ENCODE measurements around the gene LGALS7. TPM values are rescaled to one million over a fixed set of nuclear protein-coding genes. Genes with fewer than 3 reads are reported as not detected.
A peak's percentile ranks its signal among the peaks of the same experiment; 100 is the strongest.

LGALS7 gene
- total and polyA plus RNA-seq, 2 of the 13 experiments (the other 11 are each of a cell fraction or from before 2014, with no cell fraction given), result 0.73 TPM; not detected in 1

DNA sequence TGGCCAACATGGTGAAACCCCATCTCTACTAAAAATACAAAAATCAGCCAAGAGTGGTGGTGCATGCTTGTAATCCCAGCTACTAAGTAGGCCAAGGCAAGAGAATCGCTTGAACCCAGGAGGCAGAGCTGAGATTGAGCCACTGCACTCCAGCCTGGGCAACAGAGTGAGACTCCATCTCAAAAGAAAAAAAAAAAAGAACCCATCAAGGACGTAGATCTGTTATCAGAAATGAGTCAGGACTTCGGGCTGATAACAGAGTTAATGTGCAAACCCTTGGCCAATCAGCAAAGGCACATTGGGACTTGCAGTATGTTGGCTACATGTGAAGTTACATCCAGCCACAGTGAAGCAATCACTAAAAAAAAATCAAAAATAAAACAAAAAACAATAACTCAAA, 10.9 kb upstream of the LGALS7 start (continued):
- peak; percentile 47; the same call in 1 of the 2 replicates for TF ChIP-seq KDM1A (CRISPR knock-in tag; IDR thresholded peaks at IDR 0.05)
- TF ChIP-seq CHD4 (IDR thresholded peaks at IDR 0.05; ENCODE audit: borderline replicate concordance, low read length), result no peak
- TF ChIP-seq, protein P1, sequence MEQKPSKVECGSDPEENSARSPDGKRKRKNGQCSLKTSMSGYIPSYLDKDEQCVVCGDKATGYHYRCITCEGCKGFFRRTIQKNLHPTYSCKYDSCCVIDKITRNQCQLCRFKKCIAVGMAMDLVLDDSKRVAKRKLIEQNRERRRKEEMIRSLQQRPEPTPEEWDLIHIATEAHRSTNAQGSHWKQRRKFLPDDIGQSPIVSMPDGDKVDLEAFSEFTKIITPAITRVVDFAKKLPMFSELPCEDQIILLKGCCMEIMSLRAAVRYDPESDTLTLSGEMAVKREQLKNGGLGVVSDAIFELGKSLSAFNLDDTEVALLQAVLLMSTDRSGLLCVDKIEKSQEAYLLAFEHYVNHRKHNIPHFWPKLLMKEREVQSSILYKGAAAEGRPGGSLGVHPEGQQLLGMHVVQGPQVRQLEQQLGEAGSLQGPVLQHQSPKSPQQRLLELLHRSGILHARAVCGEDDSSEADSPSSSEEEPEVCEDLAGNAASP (CRISPR knock-in tag; IDR thresholded peaks at IDR 0.05; ENCODE audit: borderline replicate concordance), result no peak; the same call in 1 of the 2 replicates
- TF ChIP-seq ISX (CRISPR knock-in tag; conservative IDR thresholded peaks at IDR 0.05), result no peak
- no peak for TF ChIP-seq SP140L (CRISPR knock-in tag; IDR thresholded peaks at IDR 0.05; ENCODE audit: borderline replicate concordance)
- TF ChIP-seq ZNF292 (CRISPR knock-in tag; IDR thresholded peaks at IDR 0.05; ENCODE audit: borderline replicate concordance, low read depth), result no peak
- 0 out of 2 replicates have a peak, but pooled peaks have one; percentile 13 for TF ChIP-seq ARID3A (IDR thresholded peaks at IDR 0.05; ENCODE audit: low read depth, low read length)
- TF ChIP-seq E2F1 (CRISPR knock-in tag; IDR thresholded peaks at IDR 0.05), result no peak
- TF ChIP-seq ZFP62 (CRISPR knock-in tag; IDR thresholded peaks at IDR 0.05), result no peak
- TF ChIP-seq, protein P2, sequence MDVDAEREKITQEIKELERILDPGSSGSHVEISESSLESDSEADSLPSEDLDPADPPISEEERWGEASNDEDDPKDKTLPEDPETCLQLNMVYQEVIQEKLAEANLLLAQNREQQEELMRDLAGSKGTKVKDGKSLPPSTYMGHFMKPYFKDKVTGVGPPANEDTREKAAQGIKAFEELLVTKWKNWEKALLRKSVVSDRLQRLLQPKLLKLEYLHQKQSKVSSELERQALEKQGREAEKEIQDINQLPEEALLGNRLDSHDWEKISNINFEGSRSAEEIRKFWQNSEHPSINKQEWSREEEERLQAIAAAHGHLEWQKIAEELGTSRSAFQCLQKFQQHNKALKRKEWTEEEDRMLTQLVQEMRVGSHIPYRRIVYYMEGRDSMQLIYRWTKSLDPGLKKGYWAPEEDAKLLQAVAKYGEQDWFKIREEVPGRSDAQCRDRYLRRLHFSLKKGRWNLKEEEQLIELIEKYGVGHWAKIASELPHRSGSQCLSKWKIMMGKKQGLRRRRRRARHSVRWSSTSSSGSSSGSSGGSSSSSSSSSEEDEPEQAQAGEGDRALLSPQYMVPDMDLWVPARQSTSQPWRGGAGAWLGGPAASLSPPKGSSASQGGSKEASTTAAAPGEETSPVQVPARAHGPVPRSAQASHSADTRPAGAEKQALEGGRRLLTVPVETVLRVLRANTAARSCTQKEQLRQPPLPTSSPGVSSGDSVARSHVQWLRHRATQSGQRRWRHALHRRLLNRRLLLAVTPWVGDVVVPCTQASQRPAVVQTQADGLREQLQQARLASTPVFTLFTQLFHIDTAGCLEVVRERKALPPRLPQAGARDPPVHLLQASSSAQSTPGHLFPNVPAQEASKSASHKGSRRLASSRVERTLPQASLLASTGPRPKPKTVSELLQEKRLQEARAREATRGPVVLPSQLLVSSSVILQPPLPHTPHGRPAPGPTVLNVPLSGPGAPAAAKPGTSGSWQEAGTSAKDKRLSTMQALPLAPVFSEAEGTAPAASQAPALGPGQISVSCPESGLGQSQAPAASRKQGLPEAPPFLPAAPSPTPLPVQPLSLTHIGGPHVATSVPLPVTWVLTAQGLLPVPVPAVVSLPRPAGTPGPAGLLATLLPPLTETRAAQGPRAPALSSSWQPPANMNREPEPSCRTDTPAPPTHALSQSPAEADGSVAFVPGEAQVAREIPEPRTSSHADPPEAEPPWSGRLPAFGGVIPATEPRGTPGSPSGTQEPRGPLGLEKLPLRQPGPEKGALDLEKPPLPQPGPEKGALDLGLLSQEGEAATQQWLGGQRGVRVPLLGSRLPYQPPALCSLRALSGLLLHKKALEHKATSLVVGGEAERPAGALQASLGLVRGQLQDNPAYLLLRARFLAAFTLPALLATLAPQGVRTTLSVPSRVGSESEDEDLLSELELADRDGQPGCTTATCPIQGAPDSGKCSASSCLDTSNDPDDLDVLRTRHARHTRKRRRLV (CRISPR knock-in tag; IDR thresholded peaks at IDR 0.05), result no peak
- TF ChIP-seq HOXD1 (CRISPR knock-in tag; IDR thresholded peaks at IDR 0.05), result no peak
- no peak for TF ChIP-seq HNRNPUL1 (IDR thresholded peaks at IDR 0.05; ENCODE audit: low read depth, low read length)
- TF ChIP-seq PAXIP1 (CRISPR knock-in tag; conservative IDR thresholded peaks at IDR 0.05), result peak; percentile 29; the same call in 1 of the 2 replicates
- no peak for TF ChIP-seq NR2F2 (IDR thresholded peaks at IDR 0.05; ENCODE audit: borderline replicate concordance, low read depth)
- no peak for TF ChIP-seq ZFP1 (CRISPR knock-in tag; IDR thresholded peaks at IDR 0.05)
- no peak for TF ChIP-seq FOXO4 (CRISPR knock-in tag; conservative IDR thresholded peaks at IDR 0.05)

Measured in HepG2 (cell line).